ENCODE data around the gene TAF4.

Gene TAF4

GRCh38 chr20:62055106-62055861, 10.4 kb downstream of the TAF4 start:
- Histone ChIP-seq H3K27ac (no peak overlapping the region), H3K4me3 (no peak overlapping the region)
- no peak for DNase-seq (ENCODE audit: low spot score)
- TF ChIP-seq, protein P1, sequence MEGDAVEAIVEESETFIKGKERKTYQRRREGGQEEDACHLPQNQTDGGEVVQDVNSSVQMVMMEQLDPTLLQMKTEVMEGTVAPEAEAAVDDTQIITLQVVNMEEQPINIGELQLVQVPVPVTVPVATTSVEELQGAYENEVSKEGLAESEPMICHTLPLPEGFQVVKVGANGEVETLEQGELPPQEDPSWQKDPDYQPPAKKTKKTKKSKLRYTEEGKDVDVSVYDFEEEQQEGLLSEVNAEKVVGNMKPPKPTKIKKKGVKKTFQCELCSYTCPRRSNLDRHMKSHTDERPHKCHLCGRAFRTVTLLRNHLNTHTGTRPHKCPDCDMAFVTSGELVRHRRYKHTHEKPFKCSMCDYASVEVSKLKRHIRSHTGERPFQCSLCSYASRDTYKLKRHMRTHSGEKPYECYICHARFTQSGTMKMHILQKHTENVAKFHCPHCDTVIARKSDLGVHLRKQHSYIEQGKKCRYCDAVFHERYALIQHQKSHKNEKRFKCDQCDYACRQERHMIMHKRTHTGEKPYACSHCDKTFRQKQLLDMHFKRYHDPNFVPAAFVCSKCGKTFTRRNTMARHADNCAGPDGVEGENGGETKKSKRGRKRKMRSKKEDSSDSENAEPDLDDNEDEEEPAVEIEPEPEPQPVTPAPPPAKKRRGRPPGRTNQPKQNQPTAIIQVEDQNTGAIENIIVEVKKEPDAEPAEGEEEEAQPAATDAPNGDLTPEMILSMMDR (IDR thresholded peaks at IDR 0.05): no peak

GRCh38 chr20:62054451-62054953, 11.2 kb downstream of the TAF4 start:
- H3K27ac ChIP-seq: no peak overlapping the region
- no peak for DNase-seq (ENCODE audit: low spot score)
- TF ChIP-seq, protein P1 (IDR thresholded peaks at IDR 0.05): no peak
- no peak overlapping the region for H3K4me3 ChIP-seq

DNA sequence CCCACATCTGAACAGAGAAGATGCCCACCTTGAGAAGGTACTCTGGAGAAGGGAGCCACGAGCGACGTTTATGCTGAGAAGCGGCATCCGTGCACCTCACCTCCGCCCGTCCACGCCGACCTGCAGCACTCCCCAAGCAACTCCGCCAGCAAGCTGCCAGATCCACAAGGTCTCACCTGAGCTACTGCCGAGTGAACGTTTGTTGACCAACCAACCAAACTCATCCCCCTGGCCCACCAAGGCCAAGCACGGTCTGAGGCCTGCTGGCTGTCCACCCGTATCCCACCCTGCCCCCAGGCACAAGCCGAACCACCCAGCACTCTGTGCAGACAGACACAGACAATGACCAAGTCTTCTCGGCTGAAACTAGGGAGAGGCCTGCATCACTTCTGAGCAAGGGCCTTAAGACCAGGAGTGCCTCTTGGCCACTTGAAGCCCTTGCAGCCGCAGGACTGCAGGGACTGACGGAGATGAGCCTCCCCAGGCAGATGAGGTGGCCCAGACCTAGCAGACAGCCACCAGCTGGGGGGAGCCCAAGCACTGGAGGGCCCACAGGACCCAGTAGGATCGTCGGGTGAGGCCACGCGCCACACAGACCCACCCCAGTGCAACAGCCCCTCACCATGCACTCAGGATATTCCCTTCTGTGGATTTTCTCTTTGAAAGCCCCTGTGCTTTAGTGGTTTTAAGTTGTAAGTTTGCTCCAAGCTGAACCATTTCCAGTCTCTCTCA, 12.1 kb downstream of the TAF4 start:
- Histone ChIP-seq H3K27ac (no peak overlapping the region), H3K4me3 (no peak overlapping the region)
- TF ChIP-seq, protein P1 (IDR thresholded peaks at IDR 0.05): no peak
- no peak for DNase-seq (ENCODE audit: low spot score)

DNA sequence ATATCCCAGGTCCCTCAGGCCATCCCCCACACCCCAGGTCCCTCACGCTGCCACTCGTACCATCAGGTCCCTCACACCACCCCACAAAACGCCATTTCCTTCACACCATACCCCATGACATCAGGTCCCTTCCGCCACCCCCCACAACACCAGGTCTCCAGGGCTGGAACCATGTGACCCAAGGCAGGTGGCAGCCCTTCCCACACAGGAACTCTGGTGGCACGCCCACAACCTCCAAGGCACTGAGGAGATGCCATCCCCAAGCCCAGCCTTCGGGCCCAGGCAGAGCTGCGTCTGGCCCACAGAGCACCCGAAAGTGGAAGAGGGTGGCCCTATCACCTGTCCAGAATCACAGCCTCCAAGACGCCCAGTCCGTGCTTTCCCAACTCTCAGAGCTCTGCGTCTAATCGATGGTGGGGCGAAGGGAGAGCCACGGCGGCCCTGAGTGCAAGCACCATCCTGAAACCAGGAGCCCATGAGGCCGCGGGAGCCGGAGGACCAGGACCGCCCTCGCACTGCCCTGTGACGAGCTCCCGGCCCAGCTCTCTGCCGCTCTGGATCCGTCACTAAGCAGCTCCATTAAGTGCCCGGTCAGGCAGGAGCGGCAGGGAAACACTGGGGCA, 12.7 kb downstream of the TAF4 start:
- TF ChIP-seq, protein P1 (IDR thresholded peaks at IDR 0.05): no peak
- DNase-seq (ENCODE audit: low spot score): no peak
- no peak overlapping the region for H3K27ac ChIP-seq
- H3K4me3 ChIP-seq: no peak overlapping the region

GRCh38 chr20:62052336-62052841, 13.3 kb downstream of the TAF4 start:
- TF ChIP-seq, protein P1 (IDR thresholded peaks at IDR 0.05): no peak
- no peak for DNase-seq (ENCODE audit: low spot score)
- H3K27ac ChIP-seq: no peak overlapping the region
- no peak overlapping the region for H3K4me3 ChIP-seq

- no peak for DNase-seq (ENCODE audit: low spot score)
- TF ChIP-seq, protein P1 (IDR thresholded peaks at IDR 0.05): no peak
- no peak overlapping the region for H3K27ac ChIP-seq
Measured at GRCh38 chr20:62051546-62052255, 14.0 kb downstream of the TAF4 start.

More at GRCh38 chr20:62051546-62052255, 14.0 kb downstream of the TAF4 start:
- no peak overlapping the region for H3K4me3 ChIP-seq

All from coronary artery (tissue), 2 donors.